Activated naive CD4-positive, alpha-beta T cell (primary cell): ENCODE data around the gene PRIMPOL.

ENCODE experiments used
- DNase-seq, 4 experiments: peaks; one replicate each; lab custom pipeline; 2025; lab: John Stamatoyannopoulos, UW

PRIMPOL gene

DNA sequence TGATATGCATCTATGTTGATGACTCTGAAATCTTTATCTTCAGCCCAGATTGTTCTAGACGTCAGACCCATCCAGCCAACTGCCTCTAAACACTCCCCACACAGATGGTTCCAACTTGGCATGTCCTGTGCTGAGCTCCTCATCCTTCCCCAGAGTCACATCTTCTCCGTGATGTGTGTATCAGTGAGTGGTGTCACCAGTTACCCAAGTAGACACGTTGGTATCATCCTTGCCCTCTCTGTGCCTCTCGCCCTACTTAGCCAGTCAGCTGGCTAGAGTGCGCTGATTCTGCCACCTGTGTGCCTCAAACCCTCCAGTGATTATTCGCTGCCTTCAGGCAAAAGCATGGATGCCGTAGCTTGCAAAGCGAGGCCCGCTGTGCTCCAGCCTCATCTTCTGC is 18.6 kb downstream of the PRIMPOL start:
- DNase-seq: no peak

DNA sequence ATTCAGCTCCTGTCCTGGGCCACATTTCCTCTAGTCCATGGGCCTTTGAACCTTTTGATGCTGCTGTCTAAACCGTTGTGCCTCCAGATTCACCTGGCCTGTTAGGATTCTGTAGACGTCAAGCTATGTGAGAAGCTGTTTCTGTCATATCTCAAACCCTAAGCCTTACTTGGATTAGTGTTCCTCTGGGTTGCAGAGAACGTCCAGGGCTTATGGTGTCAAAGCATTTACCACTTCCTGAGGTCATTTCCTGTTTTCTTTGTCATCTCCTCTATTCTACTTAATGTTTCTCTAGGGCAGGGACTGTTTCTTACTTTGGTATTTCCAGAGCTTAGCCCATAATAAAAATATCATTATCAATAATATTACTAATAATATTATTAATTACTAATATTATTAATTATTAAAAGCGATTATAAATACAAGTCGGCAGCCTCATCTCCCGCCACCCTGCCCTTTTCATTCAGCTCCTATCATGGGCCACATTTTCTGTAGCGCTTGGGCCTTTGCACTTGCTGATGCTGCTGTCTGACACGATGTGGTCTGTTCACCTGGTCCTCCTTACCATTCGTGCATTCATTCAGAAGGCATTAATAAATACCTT is 19.1 kb downstream of the PRIMPOL start:
- DNase-seq: no peak

- DNase-seq: no peak
Measured at GRCh38 chr4:184669251-184669650, 19.7 kb downstream of the PRIMPOL start.

DNA sequence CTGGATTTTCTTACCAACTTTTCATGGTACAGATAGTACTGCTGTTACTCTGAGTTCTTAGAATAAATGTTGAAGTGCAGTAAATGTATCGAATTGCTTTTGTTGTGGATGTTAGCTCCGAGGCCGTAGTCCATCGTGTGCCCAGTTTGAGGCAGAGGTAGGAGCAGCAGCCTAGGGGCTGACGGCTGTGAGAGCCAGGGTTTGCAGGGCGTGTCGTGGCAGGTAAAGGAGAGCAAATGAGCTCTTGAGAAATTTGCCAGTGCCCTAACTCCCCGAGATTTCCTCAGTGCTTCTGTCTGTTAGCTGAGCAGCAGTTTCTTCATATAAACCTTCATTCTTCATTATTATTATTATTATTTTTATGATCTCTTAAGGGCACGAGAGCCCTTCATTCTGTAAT is 21.6 kb downstream of the PRIMPOL start:
- no peak for DNase-seq

GRCh38 chr4:184672741-184673140 is 23.2 kb downstream of the PRIMPOL start:
- no peak for DNase-seq

DNA sequence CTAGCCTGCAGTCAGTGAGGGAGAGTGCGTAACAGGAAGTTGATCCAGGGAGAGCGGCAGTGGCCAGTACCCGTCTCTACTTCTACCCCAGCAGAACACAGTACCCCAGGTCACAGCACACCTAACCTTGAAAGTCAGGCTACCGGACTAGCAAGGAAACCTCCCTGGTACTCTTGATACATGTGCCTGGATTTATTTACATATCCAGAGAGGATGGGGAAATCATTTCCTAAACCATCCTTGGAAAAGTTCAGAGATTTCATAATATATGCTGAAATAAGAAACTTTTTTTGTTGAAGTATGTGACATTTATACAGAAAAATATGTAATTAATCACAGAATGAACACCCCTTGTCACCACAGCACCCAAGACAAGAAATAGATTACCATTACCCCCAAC is 24.5 kb downstream of the PRIMPOL start:
- DNase-seq: no peak

DNA sequence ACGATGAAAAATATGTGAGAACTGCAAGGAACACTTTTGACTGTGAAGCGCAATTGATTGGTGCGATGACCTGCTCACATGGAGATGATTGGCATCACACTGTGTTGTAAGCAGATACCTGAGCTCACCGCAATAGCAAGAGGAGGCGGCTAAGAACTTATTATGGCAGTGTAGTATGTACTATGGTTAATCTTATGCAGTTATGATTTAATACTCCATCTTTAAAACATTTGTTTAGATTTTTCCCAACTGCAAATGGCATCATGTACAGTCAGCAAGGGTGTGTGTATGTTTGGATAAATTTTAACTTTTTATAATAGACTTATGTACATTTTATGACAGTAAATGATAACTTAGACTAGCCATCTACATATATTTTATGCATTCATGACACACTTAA is 25.5 kb downstream of the PRIMPOL start:
- no peak for DNase-seq

DNA sequence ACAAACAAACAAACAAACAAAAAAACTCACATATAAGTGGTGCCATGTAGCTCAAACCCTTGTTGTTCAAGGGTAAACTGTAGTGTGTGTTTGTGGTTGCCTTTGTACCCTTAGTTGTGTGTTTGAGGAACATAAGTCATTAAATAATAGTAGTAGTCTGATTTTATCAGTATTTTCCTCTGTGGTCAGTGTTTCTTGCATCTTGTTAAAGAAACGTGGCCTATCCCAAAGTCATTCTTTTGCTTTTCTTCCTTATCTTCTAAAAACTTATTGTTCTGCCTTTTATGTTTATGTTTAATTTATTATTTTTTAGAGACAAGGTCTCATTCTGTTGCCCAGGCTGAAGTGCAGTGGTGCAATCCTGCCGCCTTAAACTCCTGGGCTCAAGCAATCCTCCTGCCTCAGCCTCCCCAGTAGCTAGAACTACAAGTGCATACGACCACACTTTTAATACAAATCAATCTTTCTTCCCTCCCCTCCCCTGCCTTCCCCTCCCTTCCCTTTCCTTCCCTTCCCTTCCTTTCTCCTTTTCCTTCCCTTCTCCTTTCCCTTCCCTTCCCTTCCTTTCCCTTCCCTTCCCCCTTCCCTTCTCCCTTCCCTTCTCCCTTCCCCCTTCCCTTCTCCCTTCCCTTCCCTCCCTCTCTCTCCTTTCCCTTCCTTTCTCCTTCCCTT is 26.4 kb downstream of the PRIMPOL start:
- no peak for DNase-seq

- no peak for DNase-seq
Measured at GRCh38 chr4:184680698-184681097, 31.2 kb downstream of the PRIMPOL start.

DNA sequence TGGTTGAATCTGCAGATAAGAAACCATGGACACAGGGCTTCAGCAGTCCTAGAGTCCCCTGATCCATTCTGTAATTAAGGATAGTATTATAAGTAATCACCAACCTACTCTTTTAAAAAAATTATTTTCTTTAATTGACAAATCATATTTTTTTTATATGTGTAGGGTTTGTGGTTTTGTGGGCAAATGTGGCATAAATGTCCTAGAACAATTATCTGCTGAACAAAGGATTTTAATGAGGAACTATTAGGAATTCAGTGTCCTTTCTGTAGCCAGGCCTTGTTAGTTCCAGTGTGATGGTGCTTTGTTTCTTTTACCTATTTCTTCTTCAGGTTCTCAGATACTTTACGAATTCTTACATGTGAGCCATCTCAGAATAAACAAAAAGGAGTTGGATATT is 32.4 kb downstream of the PRIMPOL start:
- DNase-seq: no peak

DNA sequence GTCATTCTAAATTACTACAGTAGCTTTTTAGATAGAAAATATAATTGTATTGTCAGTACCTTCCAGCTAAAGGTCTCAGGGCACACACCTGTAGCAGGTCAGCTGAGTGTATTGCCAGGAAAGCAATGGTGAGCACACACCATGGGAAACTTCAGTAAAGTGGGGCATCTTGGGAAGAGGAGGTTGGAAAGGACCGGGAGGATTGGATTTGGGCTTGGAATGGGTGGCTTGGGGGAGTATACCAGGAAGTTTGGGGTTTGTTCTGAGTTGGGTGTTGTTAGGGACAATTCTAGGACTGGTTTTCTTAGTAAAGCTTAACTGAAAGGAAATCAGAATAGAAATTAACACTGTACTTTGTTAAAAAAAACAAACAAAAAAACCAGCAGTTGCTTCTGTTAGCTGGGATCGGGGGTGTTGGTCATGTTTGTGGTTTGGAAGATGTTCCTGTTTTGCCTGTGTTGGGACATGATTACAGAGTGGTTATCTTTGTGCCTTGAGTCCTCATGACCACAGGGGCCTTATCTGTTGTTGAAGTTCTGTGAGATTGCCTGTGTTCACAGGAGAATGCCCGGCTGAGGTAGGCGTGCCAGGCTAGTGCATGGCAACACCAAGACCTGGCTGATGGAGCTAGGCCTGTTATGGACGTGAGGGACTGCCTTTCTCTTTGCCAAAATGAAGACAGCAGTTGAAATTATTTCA is 35.1 kb downstream of the PRIMPOL start:
- no peak for DNase-seq

DNA sequence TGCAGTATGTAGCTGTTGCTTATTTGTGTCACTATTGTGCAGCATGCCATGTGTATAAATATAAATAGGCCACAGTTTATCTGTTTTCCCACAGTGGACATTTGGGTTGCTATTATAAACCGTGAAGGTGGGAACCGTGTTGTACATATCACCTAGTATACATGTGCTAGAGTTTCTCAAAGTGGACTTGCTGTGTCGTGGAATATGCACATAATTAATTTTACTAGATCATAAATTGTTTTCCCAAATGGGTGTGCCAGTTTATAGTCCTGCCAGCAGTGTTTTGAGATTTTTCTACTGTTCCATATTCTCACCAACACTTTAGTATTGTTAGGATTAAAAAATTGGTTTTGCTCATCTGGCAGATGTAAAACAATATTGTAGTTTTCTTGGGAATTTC is 38.5 kb downstream of the PRIMPOL start:
- DNase-seq: no peak

GRCh38 chr4:184688447-184688846 is 38.9 kb downstream of the PRIMPOL start:
- DNase-seq: no peak

- DNase-seq: no peak
Measured at GRCh38 chr4:184689681-184690080, 40.1 kb downstream of the PRIMPOL start.

DNA sequence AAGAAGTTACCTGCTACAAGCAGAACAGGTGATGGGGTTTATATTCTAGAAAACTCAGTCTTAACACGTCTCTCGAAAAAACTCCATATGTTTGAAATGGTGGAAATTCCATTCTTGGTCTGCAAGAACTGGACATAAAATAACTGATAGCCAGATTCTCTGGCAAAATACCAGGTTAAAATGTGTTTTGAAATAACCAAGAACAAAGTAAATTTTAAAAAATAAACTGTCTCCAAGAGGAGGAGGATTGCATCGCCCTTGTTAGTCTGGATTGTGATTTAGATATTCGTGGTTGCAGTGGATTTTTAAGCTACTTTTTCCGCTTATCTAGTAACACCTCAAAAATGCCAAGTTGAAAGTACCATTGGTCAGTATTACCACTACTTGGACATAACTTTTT is 43.5 kb downstream of the PRIMPOL start:
- no peak for DNase-seq

- DNase-seq: no peak
Measured at GRCh38 chr4:184694412-184694956, 44.9 kb downstream of the PRIMPOL start.

GRCh38 chr4:184695178-184695896 is 45.8 kb downstream of the PRIMPOL start:
- DNase-seq: no peak

DNA sequence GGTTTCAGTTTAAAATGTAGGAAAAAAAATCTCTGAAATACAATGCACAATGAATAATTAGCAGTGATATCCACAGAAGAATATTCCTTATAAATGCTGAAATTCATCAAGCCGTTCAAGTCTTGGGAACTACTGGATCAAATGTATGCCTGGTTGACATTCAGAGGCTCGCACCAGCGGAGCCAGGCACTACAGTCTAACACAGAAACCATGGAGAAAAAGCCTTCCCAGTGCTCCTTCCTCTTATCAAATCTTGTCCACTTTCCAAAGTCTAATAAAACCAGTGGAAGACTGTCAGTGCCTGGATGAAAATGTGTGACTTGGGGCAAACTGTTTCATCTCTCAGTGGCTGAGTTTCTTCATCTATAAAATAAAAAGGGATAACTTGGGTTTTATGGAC is 48.4 kb downstream of the PRIMPOL start:
- DNase-seq: no peak

DNA sequence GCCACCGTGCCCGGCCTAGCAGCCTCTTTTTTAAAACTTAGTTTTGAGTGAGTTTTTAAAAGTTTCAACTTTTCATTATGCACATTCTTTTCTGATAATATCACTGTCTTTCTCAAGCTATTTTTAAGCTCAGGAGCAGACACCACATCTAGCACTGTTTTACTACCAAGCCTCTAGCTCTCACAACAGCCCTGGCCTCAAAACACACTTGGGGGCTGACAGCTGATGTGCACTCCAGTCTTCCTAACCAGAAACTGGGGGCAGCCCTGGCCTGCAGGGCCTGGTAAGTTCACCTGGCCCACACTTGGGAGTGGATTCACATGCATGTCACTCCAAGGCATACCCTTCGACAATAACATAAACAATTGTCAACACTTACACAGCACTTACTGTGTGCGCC is 50.4 kb downstream of the PRIMPOL start:
- DNase-seq: no peak

- no peak for DNase-seq
Measured at GRCh38 chr4:184702114-184702513, 52.6 kb downstream of the PRIMPOL start.

DNA sequence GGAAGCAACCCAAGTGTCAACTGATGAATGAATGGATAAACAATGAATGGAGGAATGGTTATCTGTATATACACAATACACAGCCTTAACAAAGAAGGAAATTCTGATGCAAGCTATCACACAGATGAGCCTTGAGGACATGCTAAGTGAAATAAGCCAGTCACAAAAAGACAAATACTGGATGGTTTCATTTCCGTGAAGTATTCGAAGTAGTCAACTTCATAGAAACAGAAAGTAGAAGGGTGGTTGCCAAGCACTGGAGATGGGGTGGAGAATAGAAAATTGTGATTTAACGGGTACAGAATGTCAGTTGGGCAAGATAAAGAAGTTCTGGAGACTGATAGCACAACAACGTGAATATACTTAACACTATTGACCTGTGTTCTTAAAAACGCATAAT is 56.2 kb downstream of the PRIMPOL start:
- no peak for DNase-seq

GRCh38 chr4:184706453-184706852 is 56.9 kb downstream of the PRIMPOL start:
- DNase-seq: no peak

DNA sequence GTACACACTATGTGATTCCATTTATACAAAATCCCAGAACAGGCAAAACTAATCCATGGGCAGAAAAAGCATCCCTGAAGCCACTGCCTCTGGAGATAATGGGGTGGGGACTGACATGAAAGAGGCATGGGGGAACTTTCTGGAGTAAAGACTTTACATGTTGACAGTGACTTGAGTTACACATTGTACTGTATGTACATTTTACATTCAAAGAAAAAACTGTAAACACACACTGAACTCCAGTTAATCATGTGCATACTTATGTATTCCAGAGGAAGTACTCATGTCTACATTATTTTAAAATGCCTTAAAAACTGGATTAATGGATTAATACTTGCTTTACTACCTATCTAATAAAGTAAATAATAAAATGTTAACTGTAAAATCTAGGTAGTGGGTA is 62.8 kb downstream of the PRIMPOL start:
- DNase-seq: no peak
